Measurements from ENCODE around the gene IGLL5. TPM values are rescaled to one million over a fixed set of nuclear protein-coding genes. Genes with fewer than 3 reads are reported as not detected.

IGLL5 gene
- polyA plus RNA-seq, 1 of the 3 experiments (the other 2 are of a cell fraction): not detected

- H2AFZ ChIP-seq (ENCODE audit: low read depth): no peak overlapping the region
- WGBS (ENCODE audit: low lambda C conversion rate): 21% methylated on average over 5 of the region's 11 CpGs
- no peak overlapping the region for H3K9ac ChIP-seq
Measured at GRCh38 chr22:22928666-22929380, 41.2 kb downstream of the IGLL5 start.

More at GRCh38 chr22:22928666-22929380, 41.2 kb downstream of the IGLL5 start:
- H3K27ac ChIP-seq (ENCODE audit: low read depth in 2 of 2, low read length in 1 of 2): no peak overlapping the region
- TF ChIP-seq USF1 (IDR thresholded peaks at IDR 0.05; ENCODE audit: borderline replicate concordance, low read depth): no peak
- no peak for TF ChIP-seq USF2 (IDR thresholded peaks at IDR 0.05; ENCODE audit: borderline replicate concordance, low read depth, low read length)
- TF ChIP-seq RXRA (IDR thresholded peaks at IDR 0.05; ENCODE audit: borderline replicate concordance, low read depth): no peak
- TF ChIP-seq, protein P1, sequence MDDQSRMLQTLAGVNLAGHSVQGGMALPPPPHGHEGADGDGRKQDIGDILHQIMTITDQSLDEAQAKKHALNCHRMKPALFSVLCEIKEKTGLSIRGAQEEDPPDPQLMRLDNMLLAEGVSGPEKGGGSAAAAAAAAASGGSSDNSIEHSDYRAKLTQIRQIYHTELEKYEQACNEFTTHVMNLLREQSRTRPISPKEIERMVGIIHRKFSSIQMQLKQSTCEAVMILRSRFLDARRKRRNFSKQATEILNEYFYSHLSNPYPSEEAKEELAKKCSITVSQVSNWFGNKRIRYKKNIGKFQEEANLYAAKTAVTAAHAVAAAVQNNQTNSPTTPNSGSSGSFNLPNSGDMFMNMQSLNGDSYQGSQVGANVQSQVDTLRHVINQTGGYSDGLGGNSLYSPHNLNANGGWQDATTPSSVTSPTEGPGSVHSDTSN (IDR thresholded peaks at IDR 0.05): no peak
- TF ChIP-seq, protein P2, sequence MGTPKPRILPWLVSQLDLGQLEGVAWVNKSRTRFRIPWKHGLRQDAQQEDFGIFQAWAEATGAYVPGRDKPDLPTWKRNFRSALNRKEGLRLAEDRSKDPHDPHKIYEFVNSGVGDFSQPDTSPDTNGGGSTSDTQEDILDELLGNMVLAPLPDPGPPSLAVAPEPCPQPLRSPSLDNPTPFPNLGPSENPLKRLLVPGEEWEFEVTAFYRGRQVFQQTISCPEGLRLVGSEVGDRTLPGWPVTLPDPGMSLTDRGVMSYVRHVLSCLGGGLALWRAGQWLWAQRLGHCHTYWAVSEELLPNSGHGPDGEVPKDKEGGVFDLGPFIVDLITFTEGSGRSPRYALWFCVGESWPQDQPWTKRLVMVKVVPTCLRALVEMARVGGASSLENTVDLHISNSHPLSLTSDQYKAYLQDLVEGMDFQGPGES (IDR thresholded peaks at IDR 0.05; ENCODE audit: low read depth, low read length): no peak
- TF ChIP-seq TCF12 (IDR thresholded peaks at IDR 0.05): no peak
- TF ChIP-seq RAD21 (IDR thresholded peaks at IDR 0.05; ENCODE audit: low read length): no peak
- no peak for TF ChIP-seq RCOR1 (IDR thresholded peaks at IDR 0.05; ENCODE audit: low read length)
- no peak for TF ChIP-seq ZBTB33 (IDR thresholded peaks at IDR 0.05; ENCODE audit: borderline replicate concordance, low read depth)
- no peak for TF ChIP-seq GABPA (IDR thresholded peaks at IDR 0.05; ENCODE audit: low read depth)
- no peaks in the 10 kb centered on the region for H3K9me2 ChIP-seq
- no peaks in the 10 kb centered on the region for H3K36me3 ChIP-seq (replicated peaks in 1 of 2; ENCODE audit: control insufficient read depth in 1 of 2, insufficient read depth in 2 of 2, low read length in 1 of 2)
- H3K9me3 ChIP-seq: no peaks in the 10 kb centered on the region
- H4K20me1 ChIP-seq (ENCODE audit: insufficient read depth): no peaks in the 10 kb centered on the region
- POLR2A ChIA-PET: no interaction called here
- no peak overlapping the region for H3K4me3 ChIP-seq (ENCODE audit: low read depth in 2 of 2, low read length in 1 of 2)
- no peak for DNase-seq
- peaks cover 0 to 4% of the 10 kb centered on the region in 2 experiments; a peak in 1 of 4 replicates for H3K4me1 ChIP-seq (ENCODE audit: control insufficient read depth in 1 of 2, insufficient read depth in 2 of 2, low read depth in 1 of 2, low read length in 1 of 2)
- H3K79me2 ChIP-seq (ENCODE audit: insufficient read depth): no peaks in the 10 kb centered on the region
- CTCF ChIA-PET: interaction anchor here (0.7 to 7.2 kb wide), 5 partner anchors 14 to 81 kb away, joined by 3 to 36 read pairs (median 4); no protein-coding TSS in a partner anchor
- no peaks in the 10 kb centered on the region for H3K27me3 ChIP-seq (ENCODE audit: insufficient read depth)
- H3K4me2 ChIP-seq: no peak overlapping the region
- no peaks in the 10 kb centered on the region for H3F3A ChIP-seq (replicated peaks; ENCODE audit: insufficient read depth)

Measured in SK-N-SH (cell line).